Neural progenitor cell (in vitro differentiated cells): ENCODE measurements around the gene TFCP2. TPM values are rescaled to one million over a fixed set of nuclear protein-coding genes. Genes with fewer than 3 reads are reported as not detected.

Source experiments
- DNase-seq: peaks from one replicate; pipeline ENCODE4 v3.0.0-alpha.2; 2016; ENCODE audit warnings: low spot score
- H2AFZ ChIP-seq: fragments of 200-600 bp; sonication (generic); replicated peaks from 2 replicates; pipeline ENCODE4 v1.6.1; 2016; ENCODE audit warnings: antibody characterized with exemption
- H3F3A ChIP-seq: fragments of 200-600 bp; sonication (generic); 2 replicates; pipeline ENCODE4 v1.6.1; 2016; ENCODE audit warnings: antibody characterized with exemption, low read depth
- H3K27ac ChIP-seq: fragments of 200-600 bp; sonication (generic); 2 replicates; pipeline ENCODE4 v1.5.1; 2016; ENCODE audit warnings: mild to moderate bottlenecking
- H3K27me3 ChIP-seq: fragments of 200-600 bp; sonication (generic); 2 replicates; pipeline ENCODE4 v1.6.1; 2016; ENCODE audit warnings: mild to moderate bottlenecking, moderate library complexity
- H3K36me3 ChIP-seq: fragments of 200-600 bp; sonication (generic); 2 replicates; pipeline ENCODE4 v1.5.1; 2016
- H3K4me1 ChIP-seq: fragments of 200-600 bp; sonication (generic); 2 replicates; pipeline ENCODE4 v1.6.1; 2016; ENCODE audit warnings: mixed run types
- H3K4me2 ChIP-seq: fragments of 200-600 bp; sonication (generic); 2 replicates; pipeline ENCODE4 v1.6.1; 2016
- H3K4me3 ChIP-seq: fragments of 200-600 bp; sonication (generic); 2 replicates; pipeline ENCODE4 v1.5.1; 2016
- H3K79me2 ChIP-seq: fragments of 200-600 bp; sonication (generic); 2 replicates; pipeline ENCODE4 v1.6.1; 2016; ENCODE audit warnings: low read depth
- H3K9ac ChIP-seq: fragments of 200-600 bp; sonication (generic); 2 replicates; pipeline ENCODE4 v1.6.1; 2016
- H3K9me3 ChIP-seq: fragments of 200-600 bp; sonication (generic); 2 replicates; pipeline ENCODE4 v1.5.1; 2016; ENCODE audit warnings: low read depth
- H4K20me1 ChIP-seq: fragments of 200-600 bp; sonication (generic); 2 replicates; pipeline ENCODE4 v1.6.1; 2016; ENCODE audit warnings: low read depth
- H3K27ac Mint-ChIP-seq: 3 replicates; pipeline ENCODE4 v1.8.0; 2021; ENCODE audit warnings: mixed read lengths
- H3K27me3 Mint-ChIP-seq: 2 replicates; pipeline ENCODE4 v1.8.0; 2022; ENCODE audit warnings: low read depth, mild to moderate bottlenecking, inconsistent platforms, moderate library complexity, mixed read lengths; ENCODE audit not compliant: insufficient read depth
- H3K36me3 Mint-ChIP-seq: 3 replicates; pipeline ENCODE4 v1.8.0; 2021; ENCODE audit warnings: mixed read lengths
- H3K4me1 Mint-ChIP-seq: 3 replicates; pipeline ENCODE4 v1.8.0; 2021; ENCODE audit warnings: mixed read lengths
- H3K4me3 Mint-ChIP-seq: 3 replicates; pipeline ENCODE4 v1.8.0; 2021; ENCODE audit warnings: mild to moderate bottlenecking, moderate library complexity, mixed read lengths
- H3K9me3 Mint-ChIP-seq: 3 replicates; pipeline ENCODE4 v1.8.0; 2020; ENCODE audit warnings: mixed read lengths
- CTCF ChIP-seq: fragments of 200-600 bp; sonication (generic); IDR thresholded peaks from 2 replicates; pipeline ENCODE4 v1.5.1; 2017; ENCODE audit warnings: antibody characterized with exemption, mild to moderate bottlenecking
- EZH2 ChIP-seq: fragments of 200-600 bp; sonication (generic); IDR thresholded peaks from 2 replicates; pipeline ENCODE4 v1.6.1; 2017; ENCODE audit warnings: antibody characterized with exemption, mild to moderate bottlenecking, moderate library complexity
- EZH2phosphoT487 ChIP-seq: fragments of 200-600 bp; sonication (generic); IDR thresholded peaks from 2 replicates; pipeline ENCODE4 v1.6.1; 2017; ENCODE audit warnings: antibody characterized with exemption
- total RNA-seq: library from RNA; depleted of rRNA; stranded (reverse); fragments of >200 nt; gene quantifications from 2 replicates; pipeline ENCODE4 v1.2.3, GENCODE V29; 2015; ENCODE audit warnings: low replicate concordance

Gene TFCP2
- total RNA-seq, 1 donor from 2014 or later, result 28.8 TPM

GRCh38 chr12:51196547-51196946 lies 23.6 kb upstream of the TFCP2 start:
- Mint-ChIP-seq H3K9me3 (no peaks in the 10 kb centered on the region), H3K27me3 (no peaks in the 10 kb centered on the region), H3K27ac (peak overlapping the region; percentile 89), H3K4me1 (peaks cover 11% of the 10 kb centered on the region), H3K4me3 (no peak overlapping the region), H3K36me3 (no peaks in the 10 kb centered on the region)
- H3K9ac ChIP-seq, result no peak overlapping the region
- no peak for DNase-seq
- no peak for TF ChIP-seq EZH2
- TF ChIP-seq EZH2phosphoT487, result no peak
- TF ChIP-seq CTCF, result no peak
- H4K20me1 ChIP-seq, result no peaks in the 10 kb centered on the region
- H3K4me2 ChIP-seq, result no peak overlapping the region
- H3K27me3 ChIP-seq, result no peaks in the 10 kb centered on the region
- H3K9me3 ChIP-seq, result no peaks in the 10 kb centered on the region
- H3K79me2 ChIP-seq, result no peaks in the 10 kb centered on the region
- H3K4me3 ChIP-seq, result no peak overlapping the region
- no peaks in the 10 kb centered on the region for H3F3A ChIP-seq
- no peak overlapping the region for H3K27ac ChIP-seq
- no peaks in the 10 kb centered on the region for H3K36me3 ChIP-seq
- no peak overlapping the region for H2AFZ ChIP-seq
- no peaks in the 10 kb centered on the region for H3K4me1 ChIP-seq

DNA sequence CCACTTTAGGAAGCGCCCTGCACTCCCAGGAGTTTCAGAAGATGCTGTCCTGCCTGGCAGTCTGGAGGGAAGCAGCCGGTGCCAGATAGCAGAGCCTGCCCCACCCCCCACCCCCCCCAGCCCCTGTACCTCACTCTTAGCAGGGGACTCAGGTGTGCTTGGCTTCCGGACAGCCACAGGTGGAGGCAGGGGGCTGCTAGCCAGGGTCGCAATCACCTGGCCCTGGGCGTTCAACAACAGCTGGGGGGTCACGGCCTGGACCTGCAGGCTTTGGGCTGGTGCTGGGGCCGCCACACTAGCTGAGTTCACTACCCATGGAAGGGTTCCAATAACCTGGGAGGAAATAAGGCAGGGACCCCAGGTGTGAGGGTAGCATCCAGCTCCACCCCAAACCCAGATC lies 22.9 kb upstream of the TFCP2 start:
- H3K27ac ChIP-seq, result no peak overlapping the region
- Mint-ChIP-seq H3K4me1 (peaks cover 14% of the 10 kb centered on the region), H3K4me3 (no peak overlapping the region), H3K27ac (no peak overlapping the region), H3K36me3 (no peaks in the 10 kb centered on the region), H3K9me3 (no peaks in the 10 kb centered on the region), H3K27me3 (no peaks in the 10 kb centered on the region)
- TF ChIP-seq EZH2 (no peak), CTCF (no peak), EZH2phosphoT487 (no peak)
- no peaks in the 10 kb centered on the region for H4K20me1 ChIP-seq
- no peaks in the 10 kb centered on the region for H3F3A ChIP-seq
- H3K27me3 ChIP-seq, result no peaks in the 10 kb centered on the region
- no peak for DNase-seq
- no peak overlapping the region for H3K4me2 ChIP-seq
- no peak overlapping the region for H3K4me3 ChIP-seq
- H3K79me2 ChIP-seq, result no peaks in the 10 kb centered on the region
- no peak overlapping the region for H3K9ac ChIP-seq
- no peaks in the 10 kb centered on the region for H3K9me3 ChIP-seq
- H3K36me3 ChIP-seq, result no peaks in the 10 kb centered on the region
- no peaks in the 10 kb centered on the region for H3K4me1 ChIP-seq
- H2AFZ ChIP-seq, result no peak overlapping the region

- H3K27ac ChIP-seq, result no peak overlapping the region
- no peak overlapping the region for H3K4me2 ChIP-seq
- H3K9ac ChIP-seq, result no peak overlapping the region
- Mint-ChIP-seq H3K27ac (no peak overlapping the region), H3K27me3 (no peaks in the 10 kb centered on the region), H3K36me3 (no peaks in the 10 kb centered on the region), H3K9me3 (no peaks in the 10 kb centered on the region), H3K4me1 (peaks cover 24% of the 10 kb centered on the region), H3K4me3 (no peak overlapping the region)
- DNase-seq, result no peak
- H2AFZ ChIP-seq, result no peak overlapping the region
- no peaks in the 10 kb centered on the region for H3F3A ChIP-seq
- H3K27me3 ChIP-seq, result no peaks in the 10 kb centered on the region
- H3K4me1 ChIP-seq, result peaks cover 7% of the 10 kb centered on the region
- H3K4me3 ChIP-seq, result no peak overlapping the region
- H3K36me3 ChIP-seq, result no peaks in the 10 kb centered on the region
- no peaks in the 10 kb centered on the region for H3K79me2 ChIP-seq
- TF ChIP-seq EZH2 (no peak), CTCF (no peak)
- no peaks in the 10 kb centered on the region for H4K20me1 ChIP-seq
- no peaks in the 10 kb centered on the region for H3K9me3 ChIP-seq
Observed at GRCh38 chr12:51192284-51192671, 19.3 kb upstream of the TFCP2 start.
